Measurements from ENCODE around the gene ETFDH. TPM values are rescaled to one million over a fixed set of nuclear protein-coding genes. Genes with fewer than 3 reads are reported as not detected.
A peak's percentile ranks its signal among the peaks of the same experiment; 100 is the strongest.

ETFDH gene
- total and polyA plus RNA-seq, 10 of the 15 experiments (the other 5 are each of a cell fraction or from before 2014, with no cell fraction given): 10.9 to 30.4 (median 20.6) TPM

GRCh38 chr4:158722917-158723793 lies 51.1 kb downstream of the ETFDH start, which contains the start of gene PPID (continued):
- peak in 1 of 2 experiments; percentile 65; a peak in 2 of 4 replicates for TF ChIP-seq ETV6 (conservative IDR thresholded peaks at IDR 0.05 in 1 of 2, IDR thresholded peaks at IDR 0.05 in 1 of 2; ENCODE audit: borderline replicate concordance in 1 of 2, low read depth in 1 of 2)
- peak; percentile 86; the same call in 1 of the 2 replicates for TF ChIP-seq TCF3 (IDR thresholded peaks at IDR 0.05; ENCODE audit: borderline replicate concordance, insufficient read depth, low read depth, low read length)
- TF ChIP-seq ZNF592 (IDR thresholded peaks at IDR 0.05): no peak
- TF ChIP-seq MLLT1 (IDR thresholded peaks at IDR 0.05): peak; percentile 58; the same call in 1 of the 2 replicates
- TF ChIP-seq HSF1 (IDR thresholded peaks at IDR 0.05; ENCODE audit: low read depth, low read length): peak; percentile 91
- no peak for TF ChIP-seq BCLAF1 (IDR thresholded peaks at IDR 0.05)
- 0 out of 2 replicates have a peak, but pooled peaks have one; percentile 48 for TF ChIP-seq ZNF217 (IDR thresholded peaks at IDR 0.05)
- TF ChIP-seq MAX (IDR thresholded peaks at IDR 0.05; ENCODE audit: low read depth, low read length): peak; percentile 95
- 0 out of 2 replicates have a peak, but pooled peaks have one; percentile 55 for TF ChIP-seq POLR2AphosphoS2 (IDR thresholded peaks at IDR 0.05; ENCODE audit: low read depth, low read length)
- no peak for TF ChIP-seq IRF4 (IDR thresholded peaks at IDR 0.05; ENCODE audit: low read depth, low read length)
- no peak for TF ChIP-seq RB1 (IDR thresholded peaks at IDR 0.05; ENCODE audit: borderline replicate concordance)
- no peak for TF ChIP-seq PAX8 (IDR thresholded peaks at IDR 0.05)
- TF ChIP-seq ELK1 (IDR thresholded peaks at IDR 0.05; ENCODE audit: low read depth, low read length): peak; percentile 75
- no peak; the same call in 1 of the 2 replicates for TF ChIP-seq BACH1 (IDR thresholded peaks at IDR 0.05; ENCODE audit: borderline replicate concordance)
- TF ChIP-seq TARDBP (IDR thresholded peaks at IDR 0.05; ENCODE audit: borderline replicate concordance): no peak

All from GM12878 (cell line).